GM18867 (cell line): ENCODE results near the gene PLIN5.

ENCODE experiments used
- ATAC-seq: cut with Tn5 transposase; IDR thresholded peaks from one replicate; pipeline ENCODE4 v1.9.1; 2021; ENCODE audit warnings: mild to moderate bottlenecking, moderate library complexity; ENCODE audit not compliant: unreplicated experiment

Gene PLIN5

GRCh38 chr19:4493104-4493928, 41.7 kb downstream of the PLIN5 start:
- ATAC-seq: no peak

DNA sequence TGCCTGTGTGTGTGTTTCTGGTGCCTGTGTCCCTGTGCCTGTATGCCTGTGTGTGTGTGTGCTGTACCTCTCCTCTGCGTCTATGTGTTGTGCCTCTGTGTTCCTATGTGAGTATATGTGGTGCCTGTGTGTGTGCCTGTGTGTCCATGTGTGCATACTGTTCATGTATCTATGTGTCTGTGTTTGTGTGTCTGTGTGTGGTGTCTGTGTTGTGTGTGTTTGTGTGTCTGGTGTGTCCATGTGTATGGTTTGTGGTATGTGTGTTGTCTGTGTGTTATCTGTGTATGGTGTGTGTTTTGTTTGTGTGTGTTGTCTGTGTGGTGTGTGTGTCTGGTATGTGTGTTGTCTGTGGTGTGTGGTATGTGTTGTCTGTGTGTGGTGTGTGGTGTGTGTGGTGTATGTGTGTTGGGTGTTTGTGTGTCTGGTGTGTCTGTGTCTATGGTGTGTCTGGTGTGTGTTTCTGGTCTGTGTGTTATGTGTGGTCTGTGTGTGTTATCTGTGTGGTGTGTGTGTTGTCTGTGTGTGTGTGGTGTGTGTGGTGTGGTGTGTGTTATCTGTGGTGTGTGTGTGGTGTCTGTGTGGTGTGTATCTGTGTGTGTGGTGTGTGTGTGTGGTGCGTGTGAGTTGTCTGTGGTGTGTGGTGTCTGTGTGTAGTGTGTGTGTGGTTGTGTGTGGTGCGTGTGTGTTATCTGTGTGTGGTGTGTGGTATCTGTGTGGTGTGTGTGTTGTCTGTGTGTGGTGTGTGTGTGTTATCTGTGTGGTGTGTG, 42.5 kb downstream of the PLIN5 start:
- ATAC-seq: no peak

GRCh38 chr19:4491446-4491845, 43.6 kb downstream of the PLIN5 start:
- ATAC-seq: no peak

- ATAC-seq: no peak
Measured at GRCh38 chr19:4488496-4488895, 46.5 kb downstream of the PLIN5 start.

DNA sequence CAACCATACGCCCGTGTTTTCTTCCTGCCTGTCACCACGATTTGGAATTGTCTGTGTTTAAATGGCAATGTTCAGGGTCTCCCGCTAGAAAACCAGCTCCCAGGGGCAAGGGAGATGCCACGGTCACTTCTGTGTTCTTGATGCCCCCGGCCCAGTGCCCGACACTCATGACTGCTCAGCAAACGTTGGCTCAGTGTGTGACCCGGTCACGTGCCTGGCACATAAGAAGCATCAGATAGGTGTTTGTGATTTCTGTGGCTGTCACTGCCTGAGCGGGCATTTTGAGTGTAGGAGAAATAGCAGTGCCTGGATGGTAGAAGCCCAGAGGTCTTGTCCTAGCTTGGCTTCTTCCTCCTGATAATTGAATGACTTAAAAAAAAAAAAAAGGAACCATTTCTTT, 47.5 kb downstream of the PLIN5 start:
- no peak for ATAC-seq

DNA sequence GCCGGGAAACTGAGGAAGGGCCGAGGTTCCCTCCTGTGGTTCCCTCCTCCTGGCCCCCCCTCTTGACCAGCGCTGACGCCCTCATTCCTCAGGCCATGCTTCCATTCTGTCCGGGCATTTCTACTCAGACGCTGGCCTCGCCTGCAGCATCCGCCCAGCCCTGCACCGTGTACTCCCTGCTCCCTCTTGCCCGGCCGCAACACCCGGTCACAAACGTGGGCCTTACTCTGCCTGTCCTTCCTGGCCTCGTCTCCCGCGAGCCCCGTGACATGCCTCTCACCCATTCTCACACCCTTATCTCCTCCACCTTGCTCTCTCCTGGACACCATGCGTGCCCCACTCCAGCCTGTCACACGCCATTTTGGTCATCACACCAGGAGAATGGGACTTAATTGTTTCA, 51.6 kb downstream of the PLIN5 start:
- no peak for ATAC-seq

GRCh38 chr19:4482721-4483364, 52.2 kb downstream of the PLIN5 start:
- no peak for ATAC-seq

DNA sequence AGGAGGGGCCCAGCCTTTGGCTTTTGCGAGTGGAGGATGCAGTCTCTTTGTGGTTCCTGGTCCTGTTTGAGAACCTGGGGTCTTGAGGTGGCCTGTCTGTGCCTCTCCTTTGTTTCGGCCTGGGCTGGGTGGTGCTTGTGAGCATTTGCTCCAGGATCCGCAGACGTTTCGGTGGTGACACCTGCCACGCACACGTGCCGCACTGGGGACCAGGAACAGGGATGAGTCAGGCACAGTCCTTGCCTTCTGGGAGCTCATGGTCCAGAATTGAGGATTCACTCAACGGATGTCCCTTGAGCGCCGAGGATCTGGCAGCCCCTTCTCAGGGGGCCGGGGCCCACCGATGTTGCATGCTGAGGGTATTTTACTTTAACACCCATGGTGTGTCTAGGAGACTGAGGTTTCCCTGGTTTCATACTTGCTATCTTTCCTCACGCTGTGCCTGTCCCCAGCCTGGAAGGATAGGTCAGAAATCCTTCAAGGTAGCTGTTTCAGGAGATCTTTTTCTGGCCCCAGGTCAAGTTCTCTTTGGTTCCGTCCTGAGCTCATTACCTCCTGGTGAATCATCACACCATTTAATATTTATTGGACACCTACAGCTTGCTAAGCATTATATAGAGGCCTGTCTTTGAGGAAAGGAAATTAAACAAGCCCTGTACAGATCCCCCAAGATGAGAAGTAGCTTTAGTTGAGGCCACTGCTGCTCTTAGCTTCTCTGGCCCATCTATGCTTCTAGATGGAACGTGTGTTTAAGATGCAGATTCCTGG, 57.8 kb downstream of the PLIN5 start:
- no peak for ATAC-seq

DNA sequence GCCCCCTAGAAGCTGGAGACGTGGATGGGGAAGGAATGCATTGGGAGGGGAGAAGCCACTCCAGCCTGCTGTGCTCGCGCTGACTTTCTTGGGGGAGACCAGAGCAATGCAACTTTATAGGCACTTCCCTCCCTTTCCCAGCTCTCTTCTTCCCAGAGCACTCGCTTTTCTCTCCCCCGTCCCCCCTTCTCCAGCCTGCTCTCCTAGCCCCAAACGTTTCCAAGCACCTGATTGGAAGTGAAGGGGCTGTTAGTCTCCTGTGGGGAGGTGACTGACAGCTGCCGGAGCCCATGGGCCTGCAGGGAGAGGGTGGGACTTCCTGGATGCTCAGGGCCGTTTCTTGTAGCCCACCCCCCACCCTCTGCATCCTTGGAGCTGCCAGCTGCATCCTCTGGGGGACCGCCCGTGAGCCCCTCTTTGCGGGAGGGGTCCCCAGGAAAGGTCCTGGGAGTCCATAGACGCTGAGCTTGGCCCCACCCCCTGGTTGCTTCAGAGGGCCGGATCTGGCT, 60.5 kb downstream of the PLIN5 start:
- no peak for ATAC-seq

DNA sequence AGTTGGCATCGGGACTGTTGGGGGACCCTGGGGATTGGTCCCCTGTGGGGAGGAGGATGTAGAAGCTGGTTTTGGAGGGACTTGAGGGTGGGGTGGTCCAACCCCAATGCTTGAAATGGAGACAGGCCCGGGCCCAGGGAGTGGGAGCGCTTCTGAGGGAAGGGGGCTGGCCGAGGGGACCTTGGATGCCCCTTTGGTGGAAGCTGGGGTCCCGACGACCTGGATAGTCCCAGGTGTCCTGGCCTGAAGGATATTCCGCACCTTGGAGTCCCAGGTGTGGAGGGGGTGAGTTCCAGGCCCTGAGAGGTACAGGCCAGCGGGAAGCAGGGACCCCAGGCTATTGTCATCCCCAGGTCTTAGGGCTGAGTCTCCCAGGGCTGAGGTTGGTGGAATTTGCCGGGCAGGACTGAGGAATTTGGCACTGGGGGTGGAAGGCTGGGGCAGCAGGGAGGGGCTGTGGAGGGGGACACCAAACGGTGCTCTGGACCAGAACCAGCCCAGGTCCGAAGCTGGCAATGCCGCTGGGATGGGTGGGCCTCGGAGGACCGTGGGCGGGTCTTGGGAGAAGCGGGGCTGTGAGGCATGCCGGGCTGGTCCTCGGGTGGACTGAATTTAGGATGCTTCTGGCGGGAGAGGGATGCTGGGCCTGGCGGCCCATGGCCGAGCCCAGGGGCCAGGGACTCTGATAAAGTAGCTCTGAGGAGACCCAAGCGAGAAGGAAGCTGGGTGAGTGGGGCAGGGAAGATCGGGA, 61.1 kb downstream of the PLIN5 start:
- no peak for ATAC-seq

GRCh38 chr19:4473011-4473762, 61.8 kb downstream of the PLIN5 start:
- ATAC-seq: no peak
